Activated CD8-positive, alpha-beta memory T cell treated with anti-CD3 and anti-CD28 coated beads, Interleukin-2, amount 10 ng/mL, durations not matched to agents 7 days and 5 days (primary cell): ENCODE measurements around the gene TSC22D4. TPM values are rescaled to one million over a fixed set of nuclear protein-coding genes. Genes with fewer than 3 reads are reported as not detected.
A peak's percentile ranks its signal among the peaks of the same experiment; 100 is the strongest.
"Not testable (repeated sequence)": the region's sequence is repeated elsewhere in the genome, so short reads cannot be mapped to it uniquely, and the experiment has no call there.

Experiments
- ATAC-seq: fragments of 150-1000 bp; cut with Tn5 transposase; one replicate; pipeline ENCODE4 v1.10.0; 2021; ENCODE audit warnings: moderate library complexity
- CTCF ChIA-PET: fragments of 350-600 bp; sonication (Branson Sonifier 250); formaldehyde crosslinking; loops from one replicate; lab custom pipeline; 2021; ENCODE audit warnings: antibody characterized with exemption; lab: Charles Lee
- DNase-seq: peaks from one replicate; pipeline ENCODE4 v3.0.0-alpha.2; 2020
- H3K27ac Mint-ChIP-seq: one replicate; pipeline ENCODE4 v1.8.0; 2021; ENCODE audit warnings: mild to moderate bottlenecking, mixed read lengths
- H3K27me3 Mint-ChIP-seq: one replicate; pipeline ENCODE4 v1.8.0; 2021; ENCODE audit warnings: mixed read lengths
- H3K36me3 Mint-ChIP-seq: one replicate; pipeline ENCODE4 v1.8.0; 2021; ENCODE audit warnings: mild to moderate bottlenecking, mixed read lengths
- H3K4me1 Mint-ChIP-seq: one replicate; pipeline ENCODE4 v1.8.0; 2021; ENCODE audit warnings: mixed read lengths
- H3K4me3 Mint-ChIP-seq: one replicate; pipeline ENCODE4 v1.8.0; 2021; ENCODE audit warnings: mild to moderate bottlenecking, moderate library complexity, mixed read lengths
- H3K9me3 Mint-ChIP-seq: one replicate; pipeline ENCODE4 v1.8.0; 2022; ENCODE audit warnings: low read depth, mixed read lengths
- total RNA-seq, 2 experiments: library from RNA; stranded (reverse); gene quantifications; one replicate each; pipeline ENCODE4 v1.2.3, GENCODE V29; 2021

The TSC22D4 gene
- total RNA-seq: 100 to 1,000 TPM; 128 to 144 TPM

DNA sequence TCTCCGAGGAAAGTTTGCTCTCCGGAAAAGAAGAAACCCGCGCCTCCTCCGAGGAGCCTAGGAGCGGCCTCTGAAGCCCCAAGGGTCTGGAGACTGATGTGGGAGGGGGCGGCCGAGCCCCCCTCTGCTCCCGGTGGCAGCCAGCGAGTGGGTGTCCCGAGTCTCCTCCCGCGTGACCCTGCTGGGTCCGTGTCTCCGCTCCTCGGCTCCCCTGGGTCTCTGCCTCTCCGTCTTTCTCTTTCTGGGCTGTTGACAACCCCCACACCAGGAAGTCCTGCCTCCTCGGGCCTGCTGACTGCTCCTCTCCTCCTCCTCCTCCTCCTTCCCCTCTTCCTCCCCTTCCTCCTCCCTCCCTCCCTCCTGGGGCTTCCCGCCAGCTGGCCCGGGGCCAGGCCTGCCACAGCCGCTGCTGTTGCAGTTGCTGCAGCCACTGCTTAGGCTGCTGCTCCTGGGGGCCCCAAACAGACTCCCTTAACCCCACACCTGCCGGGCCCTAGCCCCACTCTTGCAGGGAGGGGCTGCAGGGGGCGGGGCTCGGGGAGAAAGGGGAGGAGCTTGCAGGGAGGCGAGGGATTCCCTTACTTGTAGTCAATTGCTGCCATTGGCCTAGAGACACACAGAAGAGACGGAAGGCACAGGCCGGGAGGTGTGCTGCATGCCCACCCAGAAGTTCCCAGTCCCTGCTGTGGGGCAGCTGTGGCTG, at the start of gene TSC22D4:
TSS of gene TSC22D4 (minus strand) at position 257 of the 703 bp plus-strand sequence. CDS start 1,176 bp downstream, outside the sequence.
- Mint-ChIP-seq H3K27ac (peak within 1 kb of the TSS; percentile 90), H3K4me1 (peaks cover 38% of the 10 kb centered on the region), H3K9me3 (no peaks in the 10 kb centered on the region), H3K36me3 (peaks cover 31% of the 10 kb centered on the region), H3K4me3 (peak within 1 kb of the TSS; percentile 95), H3K27me3 (no peaks in the 10 kb centered on the region)
- DNase-seq (peak; percentile 97), ATAC-seq (peak; percentile 81)
- CTCF ChIA-PET: interaction anchor here (0.8 to 9.4 kb wide), 19 partner anchors 10 to 374 kb away, joined by 3 to 102 read pairs (median 5); partner anchors contain the start of genes FBXO24, LRCH4 and SLC12A9

DNA sequence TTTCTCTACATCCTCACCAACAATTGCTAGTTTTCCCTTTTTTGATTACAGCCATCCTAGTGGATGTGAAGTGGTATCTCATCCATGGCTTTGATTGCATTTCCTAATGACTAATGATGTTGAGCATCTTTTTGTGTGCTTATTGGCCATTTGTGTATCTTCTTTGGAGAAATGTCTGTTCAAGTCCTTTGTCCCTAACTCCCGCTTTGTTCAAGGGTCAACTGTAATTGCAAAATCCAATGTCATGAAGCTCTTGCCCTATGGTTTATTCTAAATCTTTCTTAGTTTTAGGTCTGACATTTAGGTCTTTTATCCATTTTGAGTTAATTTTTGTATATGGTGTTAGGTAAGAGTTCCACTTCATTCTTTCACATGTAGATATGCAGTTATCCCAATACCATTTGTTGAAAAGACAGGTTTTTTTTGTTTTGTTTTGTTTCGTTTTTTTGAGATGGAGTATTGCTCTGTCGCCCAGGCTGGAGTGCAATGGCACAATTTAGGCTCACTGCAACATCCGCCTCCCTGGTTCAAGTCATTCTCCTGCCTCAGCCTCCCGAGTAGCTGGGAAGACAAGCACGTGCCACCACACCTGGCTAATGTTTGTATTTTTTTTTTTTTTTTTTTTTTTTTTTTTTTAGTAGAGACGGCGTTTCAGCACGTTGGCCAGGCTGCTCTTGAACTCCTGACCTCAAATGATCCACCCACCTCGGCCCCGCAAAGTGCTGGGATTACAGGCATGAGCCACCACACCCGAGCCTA, 49.3 kb upstream of the TSC22D4 start:
- not testable (repeated sequence) for H3K27ac Mint-ChIP-seq, DNase-seq, H3K27me3 Mint-ChIP-seq, H3K4me3 Mint-ChIP-seq, H3K9me3 Mint-ChIP-seq, H3K4me1 Mint-ChIP-seq, ATAC-seq, H3K36me3 Mint-ChIP-seq
- CTCF ChIA-PET: interaction anchor here (0.6 to 1.3 kb wide), 4 partner anchors 10 to 87 kb away, joined by 3 to 5 read pairs (median 4); partner anchors contain the start of gene AGFG2

DNA sequence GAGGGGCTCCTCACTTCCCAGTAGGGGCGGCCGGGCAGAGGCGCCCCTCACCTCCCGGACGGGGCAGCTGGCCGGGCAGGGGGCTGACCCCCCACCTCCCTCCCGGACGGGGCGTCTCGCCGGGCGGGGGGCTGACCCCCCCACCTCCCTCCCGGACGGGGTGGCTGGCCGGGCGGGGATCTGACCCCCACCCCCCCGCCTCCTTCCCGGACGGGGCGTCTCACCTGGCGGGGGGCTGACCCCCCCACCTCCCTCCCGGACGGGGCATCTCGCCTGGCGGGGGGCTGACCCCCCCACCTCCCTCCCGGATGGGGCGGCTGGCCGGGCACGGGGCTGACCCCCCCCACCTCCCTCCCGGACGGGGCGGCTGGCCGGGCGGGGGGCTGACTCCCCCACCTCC, 44.2 kb upstream of the TSC22D4 start:
- H3K27ac Mint-ChIP-seq, H3K27me3 Mint-ChIP-seq, H3K36me3 Mint-ChIP-seq, H3K4me1 Mint-ChIP-seq, H3K4me3 Mint-ChIP-seq, ATAC-seq, DNase-seq, H3K9me3 Mint-ChIP-seq, CTCF ChIA-PET: not testable (repeated sequence)

DNA sequence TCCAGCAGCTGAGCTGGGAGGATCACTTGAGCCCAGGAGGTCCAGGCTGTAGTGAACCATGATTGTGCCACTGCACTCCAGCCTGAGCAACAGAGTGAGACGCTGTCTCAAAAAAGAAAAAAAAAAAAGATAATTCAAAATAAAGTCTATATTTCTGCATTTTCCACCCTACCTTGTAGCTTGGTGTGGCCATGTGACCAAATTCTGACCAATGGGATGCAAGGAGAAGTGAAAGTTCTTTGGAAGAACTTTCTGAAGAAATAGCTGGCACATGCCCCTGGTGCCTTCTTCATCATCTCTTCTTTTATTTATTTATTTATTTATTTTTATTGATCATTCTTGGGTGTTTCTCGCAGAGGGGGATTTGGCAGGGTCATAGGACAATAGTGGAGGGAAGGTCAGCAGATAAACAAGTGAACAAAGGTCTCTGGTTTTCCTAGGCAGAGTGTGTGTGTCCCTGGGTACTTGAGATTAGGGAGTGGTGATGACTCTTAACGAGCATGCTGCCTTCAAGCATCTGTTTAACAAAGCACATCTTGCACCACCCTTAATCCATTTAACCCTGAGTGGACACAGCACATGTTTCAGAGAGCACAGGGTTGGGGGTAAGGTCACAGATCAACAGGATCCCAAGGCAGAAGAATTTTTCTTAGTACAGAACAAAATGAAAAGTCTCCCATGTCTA, 43.0 kb upstream of the TSC22D4 start:
- H3K36me3 Mint-ChIP-seq, CTCF ChIA-PET: not testable (repeated sequence)

DNA sequence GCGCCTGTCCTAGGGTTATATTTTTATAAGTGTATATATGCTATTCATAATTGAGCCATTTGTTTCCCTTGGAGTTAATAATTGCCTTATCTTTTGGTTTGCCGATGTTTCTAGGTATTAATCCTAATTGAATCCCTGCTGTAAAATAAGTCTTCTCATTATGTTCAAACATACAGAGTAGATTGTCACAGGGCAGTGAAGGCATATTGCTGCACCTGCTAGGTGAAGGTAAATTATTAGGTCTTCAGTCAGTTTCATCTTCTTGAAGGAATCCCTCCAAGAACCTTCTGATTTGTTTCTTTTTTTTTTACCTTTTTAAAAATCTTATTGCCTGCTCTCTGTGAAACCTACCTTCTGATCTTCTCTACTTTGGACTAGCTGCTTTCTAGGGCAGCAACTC, 42.1 kb upstream of the TSC22D4 start:
- Mint-ChIP-seq H3K4me1 (peaks cover 9% of the 10 kb centered on the region), H3K4me3 (no peak overlapping the region), H3K27ac (no peak overlapping the region), H3K9me3 (no peaks in the 10 kb centered on the region), H3K36me3 (no peaks in the 10 kb centered on the region), H3K27me3 (no peaks in the 10 kb centered on the region)
- no peak for ATAC-seq
- no peak for DNase-seq
- CTCF ChIA-PET: no interaction called here

More for the DNA sequence above, 43.0 kb upstream of the TSC22D4 start:
- not testable (repeated sequence) for H3K27me3 Mint-ChIP-seq, H3K27ac Mint-ChIP-seq, H3K4me3 Mint-ChIP-seq, DNase-seq, H3K9me3 Mint-ChIP-seq, H3K4me1 Mint-ChIP-seq, ATAC-seq

DNA sequence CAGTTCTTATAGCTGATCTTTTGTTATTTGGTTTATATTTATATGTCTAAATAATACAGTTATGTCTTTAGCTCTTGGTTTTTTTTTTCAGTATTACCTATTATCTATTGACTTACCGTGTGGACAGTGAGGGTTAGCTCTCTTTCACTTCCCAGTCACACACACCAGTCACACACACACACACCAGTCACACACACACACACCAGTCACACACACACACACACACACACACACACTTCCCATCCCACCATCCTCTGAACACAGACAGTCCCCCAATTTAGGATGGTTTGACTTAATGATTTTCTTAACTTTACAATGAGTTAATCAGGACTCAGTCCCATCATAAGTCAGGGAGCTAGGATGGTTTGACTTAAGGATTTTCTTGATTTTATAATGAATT, 41.1 kb upstream of the TSC22D4 start:
- H3K36me3 Mint-ChIP-seq: no peaks in the 10 kb centered on the region
- H3K4me3 Mint-ChIP-seq: no peak overlapping the region
- no peaks in the 10 kb centered on the region for H3K9me3 Mint-ChIP-seq
- H3K27ac Mint-ChIP-seq: no peak overlapping the region
- H3K27me3 Mint-ChIP-seq: no peaks in the 10 kb centered on the region
- CTCF ChIA-PET: interaction anchor here (0.5 kb wide), 1 partner anchor 16 kb away, joined by 3 read pairs; no protein-coding TSS in a partner anchor
- no peak for ATAC-seq
- peaks cover 18% of the 10 kb centered on the region for H3K4me1 Mint-ChIP-seq
- DNase-seq: no peak

DNA sequence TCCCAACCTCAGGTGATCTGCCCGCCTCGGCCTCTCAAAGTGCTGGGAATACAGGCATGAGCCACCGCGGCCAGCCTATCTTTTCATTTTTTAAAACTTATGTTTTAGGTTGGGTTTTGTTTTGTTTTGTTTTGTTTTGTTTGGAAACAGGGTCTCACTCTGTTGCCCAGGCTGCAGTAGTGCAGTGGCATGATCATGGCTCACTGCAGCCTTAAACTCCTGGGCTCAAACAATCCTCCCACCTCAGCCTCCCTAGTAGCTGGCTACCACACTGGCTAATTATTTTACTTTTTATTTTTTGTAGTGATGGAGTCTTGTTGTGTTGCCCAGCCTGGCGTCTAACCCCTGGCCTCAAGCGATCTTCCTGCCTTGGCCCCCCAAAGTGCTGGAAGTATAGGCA, 40.6 kb upstream of the TSC22D4 start:
- ATAC-seq: no peak
- DNase-seq: no peak
- Mint-ChIP-seq H3K4me1 (peaks cover 20% of the 10 kb centered on the region), H3K36me3 (no peaks in the 10 kb centered on the region), H3K9me3 (no peaks in the 10 kb centered on the region), H3K4me3 (no peak overlapping the region), H3K27me3 (no peaks in the 10 kb centered on the region), H3K27ac (no peak overlapping the region)
- CTCF ChIA-PET: interaction anchor here (0.5 kb wide), 1 partner anchor 16 kb away, joined by 3 read pairs; no protein-coding TSS in a partner anchor

DNA sequence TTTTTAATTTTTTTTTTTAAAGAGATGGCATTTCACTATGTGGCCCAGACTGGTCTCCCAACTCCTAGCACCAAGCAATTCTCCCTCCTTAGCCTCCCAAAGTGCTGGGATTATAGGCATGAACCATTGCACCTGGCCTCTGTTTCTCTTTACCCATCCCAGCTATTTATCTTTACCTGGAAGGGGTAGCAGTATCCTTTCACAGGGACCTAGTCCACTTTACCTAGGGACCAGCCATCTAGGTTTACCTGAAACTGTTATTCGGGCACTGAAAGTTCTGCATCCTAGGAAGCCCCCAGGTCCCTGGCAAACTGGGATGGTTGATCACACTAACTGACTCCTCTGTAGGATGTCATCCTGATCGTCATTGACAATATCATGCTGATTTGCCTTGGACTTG, 38.3 kb upstream of the TSC22D4 start:
- no peak for DNase-seq
- Mint-ChIP-seq H3K4me1 (peaks cover 20% of the 10 kb centered on the region), H3K27ac (no peak overlapping the region)

DNA sequence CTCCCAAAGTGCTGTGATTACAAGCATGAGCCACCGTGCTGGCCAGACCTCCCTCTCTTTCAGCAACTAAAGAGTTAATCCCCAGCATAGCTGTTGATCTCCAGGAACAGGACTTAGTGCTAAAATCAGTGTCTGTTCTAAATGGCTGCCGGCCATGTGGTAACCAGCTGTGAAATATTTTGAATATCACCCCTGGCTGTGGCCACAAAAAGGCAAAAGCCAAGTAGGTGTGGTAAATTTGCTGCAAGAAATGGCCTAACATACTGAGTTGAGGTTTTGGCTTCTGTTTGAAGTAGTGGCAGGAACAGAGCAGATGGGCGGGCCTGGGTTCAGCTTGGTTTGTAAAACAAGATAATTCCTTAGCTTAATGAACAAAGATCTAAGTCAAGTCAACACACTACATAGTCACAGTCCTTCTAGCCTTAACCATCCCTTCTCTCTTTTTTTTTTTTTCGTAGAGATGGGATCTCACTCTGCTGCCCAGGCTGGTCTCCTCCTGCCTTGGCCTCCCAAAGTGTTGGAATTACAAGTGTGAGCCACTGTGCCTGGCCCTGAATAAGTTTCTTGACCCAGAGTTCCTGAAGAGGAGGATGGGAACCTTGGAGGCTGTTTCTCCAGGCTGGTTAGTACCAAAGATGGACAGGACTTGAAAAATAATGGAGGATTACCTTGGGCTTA, 37.3 kb upstream of the TSC22D4 start:
- CTCF ChIA-PET: interaction anchor here (0.8 to 2.1 kb wide), 14 partner anchors 10 to 96 kb away, joined by 3 to 9 read pairs (median 3); partner anchors contain the start of gene AGFG2

More for the DNA sequence above, 38.3 kb upstream of the TSC22D4 start:
- CTCF ChIA-PET: interaction anchor here (0.9 to 1.4 kb wide), 7 partner anchors 32 to 115 kb away, joined by 3 to 5 read pairs (median 3); no protein-coding TSS in a partner anchor
- Mint-ChIP-seq H3K36me3 (no peaks in the 10 kb centered on the region), H3K27me3 (peaks cover 5% of the 10 kb centered on the region), H3K9me3 (no peaks in the 10 kb centered on the region), H3K4me3 (no peak overlapping the region)
- ATAC-seq: no peak

DNA sequence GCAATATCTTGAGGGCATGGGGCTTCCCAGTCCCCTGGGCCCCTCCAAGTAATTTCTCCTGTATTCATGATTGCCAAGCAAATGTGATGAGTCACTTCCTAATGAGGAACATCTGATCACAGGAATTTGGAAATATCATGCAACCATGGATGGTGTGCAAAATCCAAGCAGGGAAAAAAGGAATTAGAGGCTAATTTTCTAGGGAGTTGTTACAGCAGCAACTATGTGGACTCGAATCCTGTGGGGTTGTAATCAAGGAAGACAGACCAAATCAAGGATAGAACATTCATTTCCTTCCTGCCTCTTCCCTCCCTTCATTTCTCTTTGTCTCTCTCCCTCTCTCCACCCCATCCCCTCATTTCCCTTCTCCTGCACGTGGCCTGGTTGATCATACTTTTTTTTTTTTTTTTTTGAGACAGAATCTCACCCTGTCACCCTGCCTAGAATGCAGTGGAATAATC, 36.1 kb upstream of the TSC22D4 start:
- H3K4me3 Mint-ChIP-seq: no peak overlapping the region
- H3K4me1 Mint-ChIP-seq: peaks cover 20% of the 10 kb centered on the region
- peaks cover 8% of the 10 kb centered on the region for H3K27me3 Mint-ChIP-seq
- no peaks in the 10 kb centered on the region for H3K9me3 Mint-ChIP-seq
- ATAC-seq (no peak), DNase-seq (no peak)
- CTCF ChIA-PET: interaction anchor here (1.5 to 2.1 kb wide), 2 partner anchors 9 to 20 kb away, joined by 5 to 8 read pairs; no protein-coding TSS in a partner anchor
- no peaks in the 10 kb centered on the region for H3K36me3 Mint-ChIP-seq
- H3K27ac Mint-ChIP-seq: no peak overlapping the region

More for the DNA sequence above, 37.3 kb upstream of the TSC22D4 start:
- Mint-ChIP-seq H3K4me3 (no peak overlapping the region), H3K27ac (peak overlapping the region; percentile 71), H3K4me1 (peaks cover 20% of the 10 kb centered on the region), H3K36me3 (no peaks in the 10 kb centered on the region), H3K9me3 (no peaks in the 10 kb centered on the region), H3K27me3 (peaks cover 5% of the 10 kb centered on the region)
- ATAC-seq: peak; percentile 87
- DNase-seq: peak; percentile 82

DNA sequence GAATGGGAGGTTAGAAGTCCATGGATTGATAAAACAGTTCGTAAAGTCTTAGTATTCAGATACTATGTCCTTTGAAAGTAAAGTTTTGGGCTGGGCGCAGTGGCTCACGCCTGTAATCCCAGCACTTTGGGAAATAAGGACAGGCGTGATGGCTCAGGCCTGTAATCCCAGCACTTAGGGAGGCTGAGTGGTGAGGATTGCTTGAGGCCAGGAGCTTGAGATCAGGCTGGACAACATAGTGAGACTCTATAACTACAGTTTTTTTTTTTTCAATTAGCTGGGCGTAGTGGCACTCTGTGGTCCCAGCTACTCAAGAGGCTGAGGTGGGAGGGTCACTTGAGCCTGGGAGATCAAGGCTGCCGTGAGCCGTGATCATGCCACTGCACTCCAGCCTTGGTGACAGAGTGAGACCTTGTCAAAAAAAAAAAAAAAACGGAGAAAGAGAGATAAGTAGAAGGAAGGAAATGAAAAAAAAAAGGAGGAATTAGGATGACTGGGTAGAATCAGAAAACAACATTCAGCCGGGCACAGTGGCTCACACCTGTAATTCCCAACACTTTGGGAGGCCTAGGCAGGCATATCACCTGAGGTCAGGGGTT, 34.3 kb upstream of the TSC22D4 start:
- H3K27ac Mint-ChIP-seq: no peak overlapping the region
- no peaks in the 10 kb centered on the region for H3K9me3 Mint-ChIP-seq
- no peak for DNase-seq
- no peak overlapping the region for H3K4me3 Mint-ChIP-seq
- H3K36me3 Mint-ChIP-seq: no peaks in the 10 kb centered on the region
- peaks cover 20% of the 10 kb centered on the region for H3K4me1 Mint-ChIP-seq
- peaks cover 8% of the 10 kb centered on the region for H3K27me3 Mint-ChIP-seq
- ATAC-seq: no peak
- CTCF ChIA-PET: interaction anchor here (1.3 kb wide), 1 partner anchor 30 kb away, joined by 3 read pairs; no protein-coding TSS in a partner anchor
